Mesothelial cell of epicardium (in vitro differentiated cells): ENCODE results near the gene PERP. TPM values are rescaled to one million over a fixed set of nuclear protein-coding genes. Genes with fewer than 3 reads are reported as not detected.

Experiments
- DNase-seq, 2 experiments: peaks; one replicate each; pipeline ENCODE4 v3.0.0; 2021; ENCODE audit warnings: low spot score in 2 of 2; ENCODE audit not compliant: unreplicated experiment in 2 of 2
- H3K27ac Mint-ChIP-seq: 2 replicates; pipeline ENCODE4 v1.8.0; 2021; ENCODE audit warnings: mixed read lengths
- H3K27me3 Mint-ChIP-seq: 2 replicates; pipeline ENCODE4 v1.8.0; 2021; ENCODE audit warnings: low read depth, mixed read lengths
- H3K36me3 Mint-ChIP-seq: 2 replicates; pipeline ENCODE4 v1.8.0; 2021; ENCODE audit warnings: mixed read lengths
- H3K4me1 Mint-ChIP-seq: 2 replicates; pipeline ENCODE4 v1.8.0; 2021; ENCODE audit warnings: mixed read lengths
- H3K4me3 Mint-ChIP-seq: 2 replicates; pipeline ENCODE4 v1.8.0; 2021; ENCODE audit warnings: mild to moderate bottlenecking, moderate library complexity, mixed read lengths
- H3K9me3 Mint-ChIP-seq: 2 replicates; pipeline ENCODE4 v1.8.0; 2021; ENCODE audit warnings: mixed read lengths
- total RNA-seq: library from RNA; stranded (reverse); gene quantifications from 3 replicates; pipeline ENCODE4 v1.2.1, GENCODE V29; 2021
- TF ChIP-seq, protein P1 (sequence below): fragments of 200-600 bp; sonication (generic); IDR thresholded peaks from one replicate; pipeline ENCODE4 v1.5.0; 2021; ENCODE audit warnings: antibody characterized with exemption; ENCODE audit not compliant: unreplicated experiment

The PERP gene
- total RNA-seq, 1 donor from 2014 or later: 55.6 TPM

DNA sequence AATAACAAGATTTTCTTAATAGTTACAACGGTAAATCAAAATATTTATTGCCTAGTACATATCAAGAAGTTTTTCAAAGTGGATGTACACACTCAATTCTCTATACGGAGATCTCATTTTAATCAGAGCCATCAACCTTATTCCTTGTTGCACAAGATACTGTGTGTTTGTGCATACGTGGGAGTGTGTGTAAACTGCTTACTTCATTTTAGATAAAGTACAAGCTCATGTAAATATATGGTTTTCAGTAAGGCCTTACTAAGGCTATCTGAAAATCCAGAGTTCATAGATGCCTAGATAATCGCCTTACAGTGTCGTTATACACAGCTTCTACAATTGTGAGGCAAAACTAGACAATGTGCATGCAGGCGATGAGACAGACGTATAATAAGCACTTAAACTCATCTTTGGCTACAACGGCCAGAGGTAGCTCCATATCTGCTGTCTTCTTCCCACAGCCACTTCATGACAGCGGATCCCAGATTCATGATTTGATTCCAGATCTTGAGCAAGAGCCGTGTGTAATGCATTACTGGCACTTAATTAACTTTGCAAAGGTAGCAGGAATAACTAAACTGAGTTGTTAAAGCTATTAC, 2.5 kb downstream of the PERP start:
- TF ChIP-seq, protein P1, sequence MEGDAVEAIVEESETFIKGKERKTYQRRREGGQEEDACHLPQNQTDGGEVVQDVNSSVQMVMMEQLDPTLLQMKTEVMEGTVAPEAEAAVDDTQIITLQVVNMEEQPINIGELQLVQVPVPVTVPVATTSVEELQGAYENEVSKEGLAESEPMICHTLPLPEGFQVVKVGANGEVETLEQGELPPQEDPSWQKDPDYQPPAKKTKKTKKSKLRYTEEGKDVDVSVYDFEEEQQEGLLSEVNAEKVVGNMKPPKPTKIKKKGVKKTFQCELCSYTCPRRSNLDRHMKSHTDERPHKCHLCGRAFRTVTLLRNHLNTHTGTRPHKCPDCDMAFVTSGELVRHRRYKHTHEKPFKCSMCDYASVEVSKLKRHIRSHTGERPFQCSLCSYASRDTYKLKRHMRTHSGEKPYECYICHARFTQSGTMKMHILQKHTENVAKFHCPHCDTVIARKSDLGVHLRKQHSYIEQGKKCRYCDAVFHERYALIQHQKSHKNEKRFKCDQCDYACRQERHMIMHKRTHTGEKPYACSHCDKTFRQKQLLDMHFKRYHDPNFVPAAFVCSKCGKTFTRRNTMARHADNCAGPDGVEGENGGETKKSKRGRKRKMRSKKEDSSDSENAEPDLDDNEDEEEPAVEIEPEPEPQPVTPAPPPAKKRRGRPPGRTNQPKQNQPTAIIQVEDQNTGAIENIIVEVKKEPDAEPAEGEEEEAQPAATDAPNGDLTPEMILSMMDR: no peak
- Mint-ChIP-seq H3K27me3 (peaks cover 4% of the 10 kb centered on the region), H3K4me3 (peak overlapping the region; percentile 88), H3K27ac (peak overlapping the region; percentile 64), H3K4me1 (peaks cover 50% of the 10 kb centered on the region), H3K36me3 (peaks cover 2% of the 10 kb centered on the region), H3K9me3 (no peaks in the 10 kb centered on the region)
- no peak for DNase-seq

DNA sequence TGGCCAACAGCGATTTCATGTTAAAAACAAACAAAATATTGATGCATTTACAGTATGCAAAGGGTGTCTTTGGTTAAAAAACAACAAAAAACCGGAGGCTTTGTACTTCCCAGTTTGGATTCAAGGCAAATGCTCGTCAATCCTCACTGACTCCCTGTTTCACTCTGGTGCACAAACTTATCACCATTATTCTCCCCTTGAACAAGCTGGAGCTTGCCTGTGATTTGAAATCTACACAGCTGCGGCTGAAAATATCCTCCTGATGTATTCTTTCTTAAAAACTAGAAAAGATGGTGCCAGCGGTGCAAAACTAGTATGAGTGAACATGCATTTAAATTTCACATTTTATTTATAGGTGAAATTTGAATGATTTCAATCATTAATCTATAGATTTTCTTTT, 3.3 kb downstream of the PERP start:
- Mint-ChIP-seq H3K27me3 (peaks cover 4% of the 10 kb centered on the region), H3K27ac (peak overlapping the region; percentile 86), H3K36me3 (peaks cover 2% of the 10 kb centered on the region), H3K9me3 (no peaks in the 10 kb centered on the region), H3K4me1 (peaks cover 49% of the 10 kb centered on the region), H3K4me3 (peak overlapping the region; percentile 39)
- TF ChIP-seq, protein P1: no peak
- no peak for DNase-seq

DNA sequence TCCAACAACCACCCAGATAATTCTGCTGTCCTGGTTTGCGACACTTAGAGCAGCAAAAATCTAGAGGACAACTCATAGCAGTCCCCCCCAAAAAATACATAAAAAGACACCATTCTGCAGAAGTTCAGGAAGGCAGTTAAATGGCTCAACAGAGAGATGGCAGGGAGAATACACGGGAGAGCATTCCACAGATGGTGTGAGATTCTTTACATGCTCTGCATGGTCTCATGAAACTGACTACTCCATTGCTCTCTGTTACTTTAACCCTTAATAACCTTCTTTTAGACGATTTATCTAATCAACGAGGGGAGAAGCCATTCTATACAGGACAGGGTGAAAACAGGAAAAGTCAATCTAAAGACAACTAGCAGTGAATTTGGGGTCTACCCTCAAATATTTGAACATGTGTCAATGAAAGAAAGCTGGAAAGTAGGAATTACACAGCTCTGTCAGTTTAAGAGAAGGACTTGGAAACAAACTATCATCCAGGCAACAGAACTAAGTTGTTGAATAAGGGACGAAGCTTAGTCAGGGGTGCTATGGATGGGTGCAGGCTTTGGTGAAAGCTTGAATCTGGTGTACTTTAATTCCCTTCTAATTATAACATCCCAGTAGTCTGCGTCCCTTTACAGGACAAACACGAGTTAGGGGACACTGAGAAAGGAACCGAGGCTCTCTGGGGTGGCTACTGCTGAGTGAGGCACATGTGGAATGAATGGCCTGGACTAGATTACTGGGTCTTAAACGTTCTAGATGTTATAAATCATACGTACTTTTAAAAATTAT, 5.1 kb downstream of the PERP start:
- H3K9me3 Mint-ChIP-seq: peaks cover 10% of the 10 kb centered on the region
- H3K27ac Mint-ChIP-seq: peak overlapping the region; percentile 90
- TF ChIP-seq, protein P1: no peak
- no peak for DNase-seq
- peaks cover 10% of the 10 kb centered on the region for H3K36me3 Mint-ChIP-seq
- H3K27me3 Mint-ChIP-seq: no peaks in the 10 kb centered on the region
- H3K4me3 Mint-ChIP-seq: peak overlapping the region; percentile 38
- H3K4me1 Mint-ChIP-seq: peaks cover 45% of the 10 kb centered on the region

DNA sequence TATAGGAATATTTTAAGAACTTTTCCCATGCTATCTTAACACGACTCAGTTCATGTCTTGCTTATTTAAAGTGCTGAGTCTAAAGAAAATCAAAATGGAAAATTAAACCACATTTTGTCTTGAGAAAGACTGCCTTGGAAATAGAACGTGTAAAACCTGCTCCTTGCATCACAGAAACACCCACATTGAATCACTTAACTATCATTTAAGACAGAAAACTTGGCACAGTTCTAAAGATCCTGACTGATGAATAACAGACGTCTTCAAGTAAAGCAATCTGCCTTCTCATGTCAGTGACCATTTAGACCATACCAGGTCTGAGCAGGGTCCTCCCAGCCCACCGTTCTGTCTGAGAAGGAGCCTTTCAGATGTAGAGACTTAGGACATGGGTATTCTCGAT, 7.4 kb downstream of the PERP start:
- H3K4me1 Mint-ChIP-seq: peaks cover 38% of the 10 kb centered on the region
- TF ChIP-seq, protein P1: no peak
- H3K4me3 Mint-ChIP-seq: no peak overlapping the region
- DNase-seq: no peak
- H3K27me3 Mint-ChIP-seq: no peaks in the 10 kb centered on the region
- H3K9me3 Mint-ChIP-seq: peaks cover 10% of the 10 kb centered on the region
- peaks cover 24% of the 10 kb centered on the region for H3K36me3 Mint-ChIP-seq
- peak overlapping the region; percentile 70 for H3K27ac Mint-ChIP-seq

DNA sequence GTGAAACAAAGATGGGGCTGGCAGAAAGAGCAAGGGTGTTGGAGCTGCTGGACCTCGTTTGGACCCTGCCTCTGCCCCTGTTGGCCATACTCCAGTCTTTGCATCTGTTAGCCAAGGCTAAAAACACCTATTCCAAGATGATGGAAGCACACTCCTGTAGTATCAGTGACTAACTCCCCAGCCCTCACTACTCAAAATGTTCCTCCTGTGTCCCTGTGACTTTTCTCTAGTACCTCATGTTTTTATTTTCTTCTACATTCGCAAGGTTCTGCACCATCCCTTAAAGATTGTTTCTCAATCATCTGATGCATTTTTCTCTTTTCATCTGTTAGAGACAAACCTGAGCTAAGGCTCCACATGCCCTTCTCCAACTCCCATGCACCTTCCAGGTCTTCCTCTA, 8.9 kb downstream of the PERP start:
- DNase-seq: no peak
- peaks cover 10% of the 10 kb centered on the region for H3K9me3 Mint-ChIP-seq
- peaks cover 30% of the 10 kb centered on the region for H3K36me3 Mint-ChIP-seq
- no peak overlapping the region for H3K27ac Mint-ChIP-seq
- TF ChIP-seq, protein P1: no peak
- H3K4me3 Mint-ChIP-seq: no peak overlapping the region
- H3K27me3 Mint-ChIP-seq: no peaks in the 10 kb centered on the region
- H3K4me1 Mint-ChIP-seq: peaks cover 28% of the 10 kb centered on the region
